HG03196 (cell line): ENCODE measurements around the gene DGLUCY.
"Not testable (repeated sequence)": the region's sequence is repeated elsewhere in the genome, so short reads cannot be mapped to it uniquely, and the experiment has no call there.

Source experiments
- ATAC-seq: cut with Tn5 transposase; IDR thresholded peaks from one replicate; pipeline ENCODE4 v1.9.1; 2021; ENCODE audit not compliant: unreplicated experiment

DGLUCY gene

DNA sequence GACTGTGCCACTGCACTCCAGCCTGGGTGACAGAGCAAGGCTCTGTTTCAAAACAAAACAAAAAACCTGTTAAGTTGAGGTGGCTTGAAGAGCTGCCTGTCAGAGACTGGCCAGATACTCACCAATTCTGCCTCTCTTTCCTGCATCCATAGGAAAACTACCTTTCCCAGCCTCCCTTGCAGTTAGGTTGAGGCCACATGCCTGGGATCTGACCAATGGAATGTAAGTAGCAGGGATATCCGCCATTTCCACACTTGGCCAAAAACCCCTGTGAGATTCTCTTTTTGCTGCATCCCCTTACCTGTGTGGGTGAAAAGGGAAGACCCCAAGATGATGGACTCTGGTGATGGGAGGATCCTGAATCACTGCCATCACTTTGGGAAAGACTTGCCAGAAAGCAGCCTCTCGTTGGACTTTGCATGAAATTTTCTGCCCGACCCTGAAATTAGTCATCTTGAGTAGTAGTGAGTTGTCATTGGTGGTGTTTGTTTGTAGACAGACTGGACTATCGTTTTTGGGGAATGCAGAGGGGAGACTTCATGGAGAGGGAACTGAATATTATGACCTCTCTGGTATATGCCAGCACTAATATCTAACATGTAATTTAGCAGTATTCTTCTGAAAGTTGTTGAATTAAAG, 116.6 kb downstream of the DGLUCY start:
- no peak for ATAC-seq

DNA sequence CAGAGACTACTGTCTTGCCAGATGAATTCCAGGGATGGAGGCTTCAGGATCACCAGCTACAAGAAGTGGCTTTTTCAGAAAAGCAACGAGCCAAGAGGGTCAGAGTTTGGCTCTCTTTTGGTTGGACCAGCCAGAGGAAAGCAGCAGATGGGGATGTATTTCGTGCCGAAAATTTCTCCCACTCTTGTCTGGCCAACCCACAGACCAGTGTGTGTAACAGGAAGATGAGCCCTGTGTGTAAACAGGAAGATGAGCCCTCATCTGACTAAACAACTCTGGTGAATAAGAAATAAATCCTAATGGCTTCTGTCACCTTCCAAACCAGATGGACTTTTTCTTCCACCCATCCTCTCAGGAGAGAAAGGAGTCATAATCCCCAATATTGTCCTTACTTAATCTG, 117.6 kb downstream of the DGLUCY start:
- ATAC-seq: no peak

DNA sequence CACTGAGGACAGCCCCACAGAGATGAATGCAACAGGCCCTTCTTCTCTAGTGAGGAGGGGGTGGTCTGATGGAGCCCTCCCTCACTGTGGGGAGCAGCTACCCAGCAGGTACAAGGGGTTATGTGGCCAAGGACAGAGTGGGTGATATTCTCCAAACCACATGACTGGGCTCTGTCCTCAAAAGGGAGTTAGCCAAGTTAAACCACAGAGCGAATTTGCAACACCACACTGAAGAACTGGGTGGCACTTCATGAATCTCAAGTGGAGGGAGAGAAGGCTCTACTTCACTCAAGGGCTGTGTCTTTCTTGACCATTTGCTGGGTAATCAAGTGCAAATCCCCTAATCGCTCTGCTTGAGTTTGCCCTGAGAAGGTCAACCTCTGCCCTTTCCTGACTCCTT, 118.2 kb downstream of the DGLUCY start:
- ATAC-seq: no peak

DNA sequence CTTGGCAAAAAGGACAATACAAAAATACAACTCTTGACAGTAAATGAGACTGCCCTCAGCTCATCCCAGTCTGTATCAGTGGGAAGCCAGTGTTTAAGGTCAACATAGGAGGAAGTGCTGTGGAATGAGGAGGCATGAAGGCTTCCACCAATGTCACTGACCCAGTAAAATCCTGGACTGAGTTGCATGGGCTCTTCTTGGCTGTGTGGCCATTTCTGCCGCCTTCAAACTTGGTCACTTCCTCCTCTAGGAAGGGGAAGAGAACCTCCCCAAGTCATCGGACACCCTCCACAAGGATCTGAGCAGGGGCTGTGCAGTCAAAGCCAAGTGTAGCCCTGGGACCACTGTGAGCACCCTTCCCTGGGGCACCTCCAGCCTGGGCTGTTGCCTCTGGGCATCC, 118.7 kb downstream of the DGLUCY start:
- ATAC-seq: no peak

DNA sequence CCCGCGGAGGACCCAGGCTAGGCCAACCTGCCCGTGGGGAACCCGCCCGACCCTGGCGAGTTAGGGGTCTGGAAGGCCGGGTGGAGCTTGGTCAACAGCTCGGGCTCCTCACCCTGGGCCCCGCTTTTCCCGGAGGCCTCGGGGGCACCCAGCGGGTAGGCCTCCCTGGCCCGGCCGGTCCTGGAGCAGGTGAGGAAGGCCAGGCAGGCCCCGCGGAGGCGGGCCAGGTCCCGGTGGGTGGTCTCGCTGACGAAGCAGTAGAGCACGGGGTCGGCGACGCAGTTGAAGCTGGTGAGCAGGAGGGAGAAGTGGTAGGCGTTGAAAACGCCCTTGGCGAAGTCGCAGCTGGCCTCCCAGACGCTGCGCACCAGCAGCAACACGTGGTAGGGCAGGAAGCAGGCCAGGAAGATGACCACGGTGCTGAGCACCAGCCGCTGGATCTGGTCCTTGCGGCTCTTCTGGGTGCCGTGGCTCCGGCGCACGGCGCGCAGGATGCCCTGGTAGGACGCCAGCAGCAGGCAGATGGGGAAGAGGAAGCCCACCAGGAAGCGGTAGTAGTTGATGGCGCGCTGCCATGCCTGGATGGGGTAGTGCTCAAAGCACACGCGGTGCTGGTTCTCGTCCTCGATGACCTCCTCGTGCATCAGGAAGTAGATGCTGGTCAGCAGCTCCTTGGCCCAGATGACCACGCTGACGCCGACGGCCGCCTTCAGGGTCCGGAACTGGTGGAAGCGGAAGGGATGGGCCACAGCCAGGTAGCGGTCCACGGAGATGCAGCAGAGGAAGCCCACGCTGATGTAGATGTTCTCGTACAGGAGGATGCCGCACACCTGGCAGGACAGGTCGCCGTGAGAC, 120.3 kb downstream of the DGLUCY start:
- no peak for ATAC-seq

DNA sequence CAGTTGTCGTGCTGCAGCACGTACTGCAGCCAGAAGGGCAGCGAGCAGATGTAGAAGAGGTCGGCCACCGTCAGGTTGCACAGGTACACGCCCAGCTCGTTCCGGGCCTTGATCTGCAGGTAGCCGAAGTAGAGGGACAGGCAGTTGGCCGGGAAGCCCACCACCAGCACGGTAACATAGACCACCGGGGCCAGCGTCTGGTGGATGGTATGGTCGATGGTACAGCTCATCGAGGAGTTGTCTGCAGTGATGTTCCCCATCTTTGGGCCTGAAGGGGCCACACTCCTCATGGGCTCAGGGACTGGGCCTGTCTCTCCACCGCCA, 120.9 kb downstream of the DGLUCY start:
- no peak for ATAC-seq

DNA sequence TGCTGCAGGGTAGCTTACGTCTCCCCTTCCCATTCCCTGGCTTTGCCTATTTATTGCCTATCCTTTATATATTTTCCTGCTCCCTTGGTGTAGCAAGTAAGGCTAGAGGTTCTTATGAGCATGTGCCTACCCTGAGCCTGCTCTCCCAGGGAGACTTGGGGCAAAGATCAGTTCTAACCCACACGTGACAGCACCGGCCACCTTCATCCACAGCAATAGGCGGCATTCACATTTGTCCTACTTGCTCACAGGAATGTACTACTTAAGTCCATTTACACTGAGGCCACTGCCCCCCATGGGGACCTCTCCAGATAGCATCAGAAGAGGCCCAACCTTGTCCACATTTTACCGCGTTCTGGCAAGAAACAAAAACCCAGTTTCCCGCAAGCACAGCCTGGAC, 122.0 kb downstream of the DGLUCY start:
- ATAC-seq: no peak

DNA sequence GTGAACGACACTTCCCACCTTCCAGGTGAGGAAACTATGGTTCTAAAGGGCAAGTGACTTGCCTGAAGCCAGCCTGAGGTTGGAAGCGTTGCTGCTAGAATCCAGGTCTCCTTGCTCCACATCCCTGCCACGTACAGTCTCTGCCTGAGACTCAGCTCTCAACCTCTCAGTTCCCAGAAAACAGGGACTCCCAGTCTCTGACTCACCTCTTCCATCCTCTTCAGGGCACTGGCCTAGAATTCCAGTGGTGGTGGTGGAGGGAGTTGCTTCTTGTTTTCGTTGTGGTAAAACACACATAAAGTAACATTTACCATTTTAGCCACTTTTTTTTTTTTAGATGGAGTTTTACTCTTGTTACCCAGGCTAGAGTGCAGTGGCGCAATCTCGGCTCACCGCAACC, 123.3 kb downstream of the DGLUCY start:
- ATAC-seq: no peak

DNA sequence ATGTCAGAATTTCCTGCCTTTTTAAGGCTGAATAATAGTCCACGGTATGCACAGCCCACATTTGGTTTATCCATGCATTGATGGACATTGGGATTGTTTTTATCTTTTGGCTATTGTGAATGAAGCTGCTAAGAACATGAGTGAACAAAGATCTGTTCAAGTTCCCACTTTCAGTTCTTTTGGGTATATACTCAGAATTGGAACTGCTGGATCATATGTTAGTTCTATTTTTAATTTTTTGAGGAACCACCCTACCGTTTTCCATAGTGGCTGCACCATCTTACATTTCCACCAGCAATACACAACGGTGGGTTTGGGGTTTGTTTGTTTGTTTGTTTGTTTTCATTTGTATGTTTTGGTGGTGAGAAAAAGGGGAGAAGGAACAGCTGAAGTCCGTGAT, 124.2 kb downstream of the DGLUCY start:
- ATAC-seq: no peak

DNA sequence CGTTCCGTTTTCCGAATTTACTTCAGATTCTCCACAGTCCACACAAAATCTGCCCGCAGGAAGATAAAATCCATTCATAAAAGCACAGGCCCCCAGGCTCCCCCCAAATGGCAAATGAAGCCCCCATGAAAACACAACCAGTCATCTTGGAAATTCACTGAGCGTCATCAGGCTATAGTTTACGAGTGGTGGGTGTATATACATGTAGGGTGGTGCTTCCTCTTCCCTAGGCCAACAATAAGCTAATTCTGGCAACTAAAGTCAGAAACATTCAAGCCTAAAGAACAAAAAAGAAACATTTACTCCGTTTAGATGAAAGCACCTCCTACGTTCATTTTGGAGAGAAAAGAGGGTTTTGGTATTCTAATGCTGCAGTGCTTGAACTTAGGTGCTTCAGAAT, 124.8 kb downstream of the DGLUCY start:
- no peak for ATAC-seq

DNA sequence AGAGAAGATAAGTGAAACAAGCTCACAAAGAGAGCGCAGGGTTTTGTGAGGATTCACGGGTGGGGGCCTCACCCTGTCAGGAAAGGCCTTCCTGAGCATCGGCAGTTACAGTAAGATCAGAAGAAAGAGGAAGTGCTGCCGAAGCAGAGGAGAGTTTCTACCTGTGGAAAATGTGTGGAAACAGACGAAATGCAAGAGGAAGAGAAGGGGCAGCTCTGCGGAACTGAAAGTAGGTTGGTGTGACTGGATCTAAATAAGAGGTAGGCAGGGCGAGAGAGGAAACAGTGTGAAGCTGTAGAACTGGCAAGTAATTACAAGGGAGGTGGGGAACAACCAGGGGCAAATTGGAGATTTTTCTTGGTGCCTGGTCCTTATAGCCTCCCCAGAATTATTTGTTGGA, 128.0 kb downstream of the DGLUCY start:
- ATAC-seq: no peak

DNA sequence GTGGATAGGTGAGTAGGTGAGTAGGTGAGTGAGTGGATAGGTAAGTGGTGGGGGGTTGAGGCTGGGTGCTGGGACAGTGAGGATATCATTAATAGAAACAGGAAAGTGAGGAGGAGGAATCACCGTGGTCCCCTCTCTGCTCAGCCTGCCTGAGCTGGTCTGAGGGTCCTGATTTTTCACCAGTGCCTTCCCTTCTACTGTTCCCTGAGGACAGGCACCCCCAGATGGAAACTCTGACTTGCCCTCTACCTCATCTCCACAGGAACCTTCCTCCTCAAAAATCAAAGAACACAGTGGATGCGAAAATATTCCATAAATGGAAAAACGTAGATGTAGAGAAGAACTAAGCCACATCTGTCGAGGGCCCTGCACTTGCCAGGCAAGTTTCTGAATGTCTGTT, 128.8 kb downstream of the DGLUCY start:
- no peak for ATAC-seq

DNA sequence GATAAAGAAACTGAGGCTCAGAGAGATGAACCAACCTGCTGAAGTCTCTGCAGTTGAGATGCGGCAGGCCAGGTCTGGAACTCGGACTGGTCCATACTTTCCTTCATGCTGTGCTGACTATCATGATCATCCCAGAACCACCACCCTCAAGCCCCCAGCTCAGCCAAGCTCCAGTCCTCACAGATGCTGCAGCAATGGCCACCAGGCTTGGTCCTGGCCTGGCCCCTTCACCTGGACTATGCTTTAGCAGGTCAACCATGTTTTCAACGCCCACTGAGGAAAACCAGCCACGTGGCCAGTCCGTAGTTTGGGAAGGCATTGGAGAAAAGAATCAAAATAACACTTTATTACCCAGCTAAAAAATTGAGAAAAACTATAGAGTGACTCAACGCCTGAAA, 129.2 kb downstream of the DGLUCY start:
- peak; percentile 10 for ATAC-seq

DNA sequence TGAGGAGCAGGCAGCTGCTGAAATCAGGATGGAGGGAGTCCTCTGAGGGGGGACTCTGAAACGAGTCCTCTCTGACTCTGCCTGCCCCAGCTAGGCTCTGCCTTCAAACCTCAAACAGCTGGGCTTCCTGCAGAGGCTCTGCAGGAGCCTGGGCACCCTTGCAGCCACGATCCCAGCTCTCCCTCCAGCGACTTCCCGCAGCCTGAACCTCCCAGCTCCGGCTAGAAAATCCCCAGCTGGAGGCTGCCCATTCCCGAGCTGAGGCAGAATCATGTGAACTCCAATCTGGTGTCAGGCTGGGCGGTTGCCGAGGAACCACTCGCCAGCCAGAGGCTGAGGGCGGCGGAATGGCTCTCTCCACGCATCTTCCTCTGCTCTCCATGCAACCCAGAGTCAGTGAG, 130.6 kb downstream of the DGLUCY start, which contains the start of gene GPR68:
Gene GPR68, minus strand, starts transcription at position 204 of the 401 bp plus-strand sequence. CDS start 9,654 bp downstream, outside the sequence.
- ATAC-seq: no peak

DNA sequence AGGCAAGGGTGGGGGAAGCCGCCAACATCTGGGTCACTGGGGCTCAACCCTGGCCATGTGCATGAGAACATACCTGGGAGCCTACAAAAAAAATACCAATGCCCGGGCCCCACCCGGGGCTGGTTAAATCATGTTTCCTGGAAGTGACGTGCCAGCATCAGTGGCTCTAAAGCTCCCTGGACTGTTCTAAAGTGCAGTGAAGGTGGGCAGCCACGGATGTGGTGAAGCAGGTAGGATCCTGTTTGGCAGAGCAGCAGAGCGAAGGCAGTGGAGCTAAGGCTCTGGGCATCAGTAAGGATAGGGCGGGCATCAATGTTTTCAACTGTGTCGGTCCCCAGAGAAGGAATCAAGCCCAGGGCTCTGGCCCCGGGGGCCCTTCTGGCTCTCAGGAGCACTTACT, 131.2 kb downstream of the DGLUCY start:
- ATAC-seq: no peak

DNA sequence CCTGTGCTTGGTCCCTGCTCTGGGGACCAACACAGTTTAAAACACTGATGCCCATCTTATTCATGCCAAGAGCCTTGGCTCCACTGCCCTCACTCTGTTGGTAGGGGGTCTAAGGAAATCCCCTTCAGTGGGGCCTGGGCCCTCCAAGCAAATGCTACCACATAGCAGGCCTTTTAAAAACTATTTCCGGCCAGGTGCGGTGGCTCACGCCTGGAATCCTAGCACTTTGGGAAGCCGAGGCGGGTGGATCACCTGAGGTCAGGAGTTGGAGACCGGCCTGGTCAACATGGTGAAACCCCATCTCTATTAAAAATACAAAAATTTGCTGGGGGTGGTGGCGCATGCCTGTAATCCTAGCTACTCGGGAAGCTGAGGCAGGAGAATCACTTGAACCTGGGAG, 131.7 kb downstream of the DGLUCY start:
- not testable (repeated sequence) for ATAC-seq

DNA sequence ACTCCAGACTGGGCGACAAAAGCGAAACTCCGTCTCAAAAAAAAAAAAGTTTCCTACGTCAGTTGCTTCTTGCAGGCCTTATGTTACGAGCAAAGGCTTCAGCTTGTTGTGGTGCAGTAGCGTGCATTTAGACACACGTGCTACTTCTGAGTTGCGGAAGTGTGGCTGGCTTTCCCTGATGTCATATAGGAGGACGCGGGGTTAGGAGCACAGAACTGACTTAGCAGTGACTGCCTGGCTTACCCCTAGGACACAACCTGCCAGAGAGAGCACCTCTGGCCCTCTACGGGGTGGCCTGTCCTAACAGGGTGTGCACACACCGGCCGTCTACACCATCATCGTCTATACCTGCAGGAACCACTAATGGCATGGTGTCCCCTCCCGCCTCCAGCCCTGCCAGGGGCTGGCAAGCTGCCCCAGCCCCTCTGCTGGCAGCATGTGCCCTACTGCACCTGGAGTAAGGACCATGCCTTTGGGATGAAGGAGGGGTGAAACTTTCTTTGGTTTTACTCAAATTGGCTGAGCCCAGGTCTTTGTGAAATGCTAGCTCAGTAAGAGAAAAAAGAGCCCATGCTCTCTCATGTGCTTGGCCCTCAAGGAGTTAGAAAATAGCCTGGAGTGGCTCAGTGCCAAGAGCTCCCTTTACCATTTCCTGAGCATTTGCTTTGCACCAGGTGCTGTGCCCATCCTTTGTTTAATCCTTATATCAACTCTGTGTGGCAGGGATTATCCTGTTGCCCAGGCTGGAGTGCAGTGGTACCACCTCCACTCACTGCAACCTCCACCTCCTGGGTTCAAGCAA, 132.4 kb downstream of the DGLUCY start:
- ATAC-seq: no peak

DNA sequence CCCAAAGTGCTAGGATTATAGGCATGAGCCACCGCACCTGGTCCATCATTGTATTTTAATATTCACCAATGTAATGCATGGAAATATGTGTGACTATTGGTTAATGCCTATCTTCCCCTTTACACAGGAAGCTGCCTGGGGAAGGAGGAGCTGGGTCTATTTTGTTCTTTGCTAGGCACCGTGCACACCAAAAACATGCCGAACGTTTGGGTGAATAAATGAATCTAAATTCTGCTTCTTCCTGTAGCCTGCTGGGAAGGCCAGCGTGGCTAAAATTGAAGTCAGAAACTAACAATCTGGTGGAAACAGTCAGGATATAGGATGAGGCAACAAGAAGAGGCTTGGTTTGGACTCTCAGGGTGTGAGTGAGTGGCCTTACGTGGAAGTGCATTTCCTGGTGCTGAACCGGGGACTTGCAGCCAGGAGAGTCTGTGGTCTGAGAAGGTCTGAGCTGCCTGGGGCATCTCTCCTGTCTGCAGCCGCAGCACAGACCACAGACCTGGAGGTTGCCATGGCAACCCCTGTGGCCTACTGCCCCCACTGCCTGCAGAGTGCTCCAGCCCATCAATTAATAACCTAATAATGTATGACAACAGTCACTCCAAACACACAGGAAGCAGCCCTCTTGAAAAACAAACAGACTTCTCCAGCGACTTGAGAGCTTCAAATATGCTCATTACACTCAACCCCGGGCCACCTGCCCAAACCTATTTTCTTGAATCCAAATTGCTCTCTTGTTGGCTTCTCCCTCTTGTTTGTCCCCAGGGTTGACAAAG, 136.2 kb downstream of the DGLUCY start:
- peak; percentile 87 for ATAC-seq

DNA sequence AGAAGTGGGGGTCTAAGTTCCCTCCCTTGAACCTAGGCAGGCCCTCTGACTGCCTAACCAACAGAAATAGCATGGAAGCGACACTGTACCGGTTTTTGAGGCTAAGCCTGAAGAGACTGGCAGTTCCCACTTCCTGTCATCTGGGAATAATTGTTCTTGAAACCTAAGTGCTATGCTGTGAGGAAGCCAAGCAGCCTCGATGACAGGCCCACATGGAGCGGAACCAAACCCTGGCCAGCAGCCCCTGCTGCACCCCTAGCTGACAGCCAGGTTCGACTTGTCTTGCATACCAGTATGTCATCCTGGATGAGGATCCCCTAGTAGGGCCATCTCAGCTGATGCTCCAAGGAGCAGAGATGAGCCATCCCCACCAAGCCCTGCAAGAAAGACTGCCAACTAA, 137.0 kb downstream of the DGLUCY start:
- no peak for ATAC-seq

DNA sequence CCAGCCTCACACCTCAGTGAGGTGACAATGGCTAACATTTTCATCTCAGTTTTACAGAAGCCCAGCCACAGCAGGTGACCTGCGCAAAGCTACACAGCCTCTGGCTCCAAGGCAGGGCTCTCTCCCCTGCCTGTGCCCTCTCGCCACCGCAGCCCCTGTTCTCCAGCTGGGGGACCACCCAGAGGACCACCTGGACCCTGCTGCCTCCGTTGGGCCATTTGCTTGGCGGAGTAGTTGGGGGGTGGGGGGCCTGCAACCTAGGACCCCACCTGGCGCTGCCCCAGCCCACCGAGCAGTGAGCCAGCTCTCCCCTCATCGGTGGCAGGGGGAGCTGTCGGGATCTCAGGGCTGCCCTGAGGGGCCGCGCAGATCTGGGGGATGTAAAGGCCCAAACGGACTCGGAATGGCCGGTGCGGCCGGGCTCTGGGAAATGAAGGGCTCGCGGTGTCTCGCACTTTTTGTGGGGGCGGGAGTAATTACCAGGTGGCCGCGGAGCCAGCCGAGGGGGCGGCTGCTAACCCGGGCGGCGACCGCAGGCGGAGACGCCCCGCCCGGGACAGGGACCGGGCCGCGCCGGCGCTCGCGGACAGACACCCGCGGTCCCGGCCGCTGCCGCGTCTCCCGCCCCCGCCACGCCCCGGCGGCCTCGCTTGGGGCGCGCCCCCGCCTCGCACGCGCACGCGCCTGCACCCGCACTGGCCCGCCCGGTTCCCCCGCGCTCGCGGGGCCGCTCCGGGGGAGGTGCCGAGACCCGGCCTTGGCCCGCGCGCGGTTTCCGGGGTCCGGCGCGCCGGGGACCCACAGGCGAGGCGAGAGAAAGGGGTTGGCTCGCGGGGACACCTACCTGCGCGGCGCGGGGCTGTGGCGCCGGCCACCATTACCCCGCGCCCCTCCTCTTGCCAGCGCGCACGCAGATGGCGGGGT, 139.3 kb downstream of the DGLUCY start:
- no peak for ATAC-seq
